Fibroblast of pulmonary artery (primary cell): Measurements from ENCODE around the gene CGREF1.

Experiments used
- DNase-seq: peaks from one replicate; pipeline ENCODE4 v3.0.0-alpha.2; 2010; ENCODE audit warnings: low read depth
- H3K4me3 ChIP-seq: replicated peaks from 2 replicates; pipeline ENCODE4 v1.5.1; 2011; ENCODE audit warnings: low read depth, mild to moderate bottlenecking, control low read depth, low read length, moderate library complexity
- CTCF ChIP-seq: IDR thresholded peaks from 2 replicates; pipeline ENCODE4 v1.5.1; 2011; ENCODE audit warnings: mild to moderate bottlenecking, control low read depth, low read length, inconsistent platforms; ENCODE audit errors: missing control alignments

Gene CGREF1

GRCh38 chr2:27148801-27149439 is 30.0 kb upstream of the CGREF1 start, which contains the start of gene TCF23:
TCF23 (plus strand) TSS chr2:27149004; CDS start chr2:27149134, 130 bp downstream.
- H3K4me3 ChIP-seq = no peak within 1 kb of the TSS
- DNase-seq = peak; percentile 39
- TF ChIP-seq CTCF = no peak

- DNase-seq = no peak
- no peak overlapping the region for H3K4me3 ChIP-seq
- no peak for TF ChIP-seq CTCF
Observed at GRCh38 chr2:27147935-27148334, 29.0 kb upstream of the CGREF1 start.

GRCh38 chr2:27145682-27146081 is 26.8 kb upstream of the CGREF1 start:
- no peak for TF ChIP-seq CTCF
- DNase-seq = no peak

GRCh38 chr2:27143285-27143684 is 24.4 kb upstream of the CGREF1 start:
- H3K4me3 ChIP-seq = no peak overlapping the region
- DNase-seq = no peak
- TF ChIP-seq CTCF = no peak

More at GRCh38 chr2:27145682-27146081, 26.8 kb upstream of the CGREF1 start:
- no peak overlapping the region for H3K4me3 ChIP-seq

- no peak for TF ChIP-seq CTCF
- no peak for DNase-seq
- H3K4me3 ChIP-seq = no peak within 1 kb of the TSS
Observed at GRCh38 chr2:27139310-27139709, 20.4 kb upstream of the CGREF1 start, which contains the start of gene PRR30. PRR30 (minus strand) TSS chr2:27139410; CDS start chr2:27138329, 1,081 bp downstream.

- DNase-seq = no peak
- no peak for TF ChIP-seq CTCF
- no peak overlapping the region for H3K4me3 ChIP-seq
Observed at GRCh38 chr2:27138111-27138510, 19.2 kb upstream of the CGREF1 start.
